GM21526 (cell line): ENCODE data around the gene ALMS1.
A peak's percentile ranks its signal among the peaks of the same experiment; 100 is the strongest.
"Not testable (repeated sequence)": the region's sequence is repeated elsewhere in the genome, so short reads cannot be mapped to it uniquely, and the experiment has no call there.

Experiments
- ATAC-seq: cut with Tn5 transposase; IDR thresholded peaks from one replicate; pipeline ENCODE4 v1.9.1; 2021; ENCODE audit warnings: moderate library complexity; ENCODE audit not compliant: unreplicated experiment, low FRiP score

ALMS1 gene

DNA sequence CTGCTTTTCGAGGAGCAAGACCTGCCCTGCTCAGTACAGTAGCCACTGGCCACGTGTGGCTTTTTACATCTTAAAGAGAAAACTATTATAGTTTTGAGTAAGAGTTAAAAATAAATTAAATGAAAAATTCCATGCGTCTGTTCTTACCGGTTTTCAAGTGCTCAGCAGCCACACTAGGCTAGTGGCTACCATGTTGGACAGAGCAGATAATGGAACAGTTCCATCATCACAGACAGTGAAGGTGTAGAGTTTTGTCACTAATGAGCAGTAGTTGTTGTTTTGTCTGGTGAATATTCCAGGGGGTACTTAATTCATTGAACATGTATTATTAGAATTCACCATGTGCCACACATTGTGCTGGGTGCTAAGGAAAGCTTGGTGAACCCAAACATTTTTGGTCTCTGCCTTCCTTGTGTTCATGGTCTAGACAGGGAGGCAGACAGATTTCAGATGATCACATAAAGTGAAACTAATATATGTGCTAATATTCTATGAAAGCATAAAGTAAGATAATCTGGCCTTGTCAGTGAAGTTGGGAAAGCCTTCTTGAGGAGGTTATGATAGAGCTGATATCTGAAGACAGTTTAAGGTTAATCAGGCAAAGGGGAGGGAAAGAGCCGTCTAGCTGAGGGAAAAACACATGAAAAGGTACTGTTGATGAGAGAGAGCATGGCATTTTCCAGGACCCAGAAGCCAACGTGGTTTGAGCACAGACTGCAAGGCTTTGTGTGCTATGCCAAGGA lies 1.4 kb downstream of the ALMS1 start:
- no peak for ATAC-seq

DNA sequence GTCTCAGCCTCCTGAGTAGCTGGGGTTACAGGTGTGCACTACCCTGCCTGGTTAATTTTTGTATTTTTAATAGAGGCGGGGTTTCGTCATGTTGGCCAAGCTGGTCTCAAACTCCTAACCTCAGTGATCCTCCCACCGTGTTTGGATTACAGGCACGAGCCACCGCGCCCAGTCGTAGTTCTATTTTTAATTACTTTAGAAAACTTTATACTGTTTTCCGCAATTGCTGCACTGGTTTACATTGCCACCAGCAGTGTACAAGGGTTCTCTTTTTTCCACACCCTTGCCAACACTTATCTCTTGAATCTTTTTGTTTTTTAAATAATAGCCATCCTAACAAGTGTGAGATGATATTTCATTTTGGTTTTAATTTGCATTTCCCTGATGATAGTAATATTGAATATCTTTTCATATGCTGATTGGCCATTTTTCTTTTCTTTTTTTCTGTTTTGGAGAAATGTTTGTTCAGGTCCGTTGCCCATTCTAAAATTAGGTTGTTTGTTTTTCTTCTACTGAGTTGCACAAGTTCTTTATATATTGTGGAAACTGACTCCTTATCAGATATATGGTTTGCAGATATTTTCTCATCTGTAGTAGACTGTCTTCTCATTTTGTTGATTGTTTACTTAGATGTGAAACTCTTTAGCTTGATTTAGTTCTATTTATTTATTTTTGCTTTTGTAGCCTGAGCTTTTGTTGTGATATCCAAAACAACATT lies 16.9 kb downstream of the ALMS1 start:
- ATAC-seq = no peak

DNA sequence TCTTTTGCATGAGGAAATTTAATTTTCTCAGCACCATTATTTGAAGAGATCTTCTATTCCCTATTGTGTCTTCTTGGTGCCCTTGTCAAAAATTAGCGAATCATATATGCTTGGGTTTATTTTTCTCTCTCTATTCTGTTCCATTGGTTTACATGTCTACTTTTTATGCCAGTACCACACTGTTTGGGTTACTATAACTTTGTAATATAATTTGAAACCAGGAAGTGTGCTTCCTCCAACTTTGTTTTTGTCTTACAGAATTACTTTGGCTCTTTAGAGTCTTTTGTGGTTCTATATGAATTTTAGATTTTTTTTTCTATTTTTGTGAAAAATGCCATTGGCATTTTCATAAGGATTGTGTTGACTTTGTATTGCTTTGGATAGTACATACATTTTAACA lies 17.6 kb downstream of the ALMS1 start:
- no peak for ATAC-seq

DNA sequence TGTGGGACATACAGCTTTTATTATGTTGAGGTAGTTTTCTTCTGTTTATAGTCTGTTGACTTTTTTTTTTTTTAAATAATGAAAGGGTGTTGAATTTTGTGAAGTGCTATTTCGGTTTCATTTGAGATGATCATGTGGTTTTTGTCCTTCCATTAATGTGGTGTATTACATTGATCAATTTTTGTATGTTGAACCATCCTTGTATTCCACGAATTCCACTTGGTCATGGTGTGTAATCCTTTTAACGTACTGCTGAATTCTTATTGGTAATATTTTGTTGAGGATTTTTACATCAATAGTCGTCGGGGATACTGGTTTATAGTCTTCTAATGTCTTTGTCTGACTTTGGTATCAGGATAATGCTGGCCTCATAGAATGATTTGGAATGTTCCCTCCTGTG lies 18.8 kb downstream of the ALMS1 start:
- ATAC-seq = no peak

DNA sequence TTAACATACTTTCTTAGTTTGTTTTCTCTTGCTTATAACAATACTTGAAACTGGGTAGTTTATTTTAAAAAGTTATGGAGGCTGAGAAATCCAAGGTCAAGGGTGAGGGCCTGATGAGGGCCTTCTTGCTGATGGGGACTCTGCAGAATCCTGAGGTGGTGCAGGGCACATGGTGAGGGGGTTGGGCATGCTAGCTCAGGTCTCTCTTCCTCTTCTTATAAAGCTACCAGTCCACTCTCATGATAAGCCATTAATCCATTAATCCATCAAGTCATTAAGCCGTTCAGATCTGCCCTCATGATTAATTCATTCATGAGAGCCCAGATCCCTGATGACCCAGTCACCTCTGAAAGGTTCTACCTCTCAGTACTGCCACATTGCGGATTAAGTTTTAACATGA lies 21.4 kb downstream of the ALMS1 start:
- no peak for ATAC-seq

DNA sequence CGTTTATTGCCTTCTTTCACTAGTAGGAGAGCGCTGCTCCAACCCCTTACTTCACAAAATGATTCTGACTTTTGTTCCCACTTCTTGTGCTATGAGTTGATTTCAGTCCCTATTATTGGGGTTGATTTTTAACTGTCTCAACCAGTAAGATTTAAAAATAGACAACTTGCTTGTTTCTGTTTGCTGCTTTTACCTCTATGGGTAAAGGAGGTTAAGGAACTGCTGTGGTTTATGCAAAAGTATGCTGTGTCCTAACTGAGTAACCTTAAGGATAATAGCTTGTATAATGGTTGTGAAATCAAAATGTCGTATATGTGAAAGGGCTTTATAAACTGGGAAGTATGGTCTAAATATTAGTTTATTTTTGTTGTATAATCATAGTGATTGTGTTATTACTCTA lies 22.6 kb downstream of the ALMS1 start:
- ATAC-seq = no peak

DNA sequence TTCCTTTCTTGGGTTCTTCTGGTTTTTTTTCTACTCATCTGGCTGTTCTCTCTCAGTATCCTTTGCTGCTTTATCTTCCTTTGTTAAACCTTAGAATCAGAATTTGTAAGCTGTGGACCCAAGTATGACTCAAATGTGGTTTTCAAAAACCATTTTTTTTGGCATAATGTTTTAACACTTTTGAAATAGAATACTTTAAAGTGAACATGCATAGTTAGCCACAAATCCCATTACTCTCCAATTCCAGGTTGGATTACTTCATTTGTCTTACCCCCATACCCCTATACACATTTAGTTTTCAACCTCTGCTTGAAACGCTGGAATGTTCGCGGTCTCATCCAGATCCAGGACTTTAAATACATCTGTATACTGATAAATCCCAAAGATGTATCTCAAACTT lies 29.1 kb downstream of the ALMS1 start:
- no peak for ATAC-seq

DNA sequence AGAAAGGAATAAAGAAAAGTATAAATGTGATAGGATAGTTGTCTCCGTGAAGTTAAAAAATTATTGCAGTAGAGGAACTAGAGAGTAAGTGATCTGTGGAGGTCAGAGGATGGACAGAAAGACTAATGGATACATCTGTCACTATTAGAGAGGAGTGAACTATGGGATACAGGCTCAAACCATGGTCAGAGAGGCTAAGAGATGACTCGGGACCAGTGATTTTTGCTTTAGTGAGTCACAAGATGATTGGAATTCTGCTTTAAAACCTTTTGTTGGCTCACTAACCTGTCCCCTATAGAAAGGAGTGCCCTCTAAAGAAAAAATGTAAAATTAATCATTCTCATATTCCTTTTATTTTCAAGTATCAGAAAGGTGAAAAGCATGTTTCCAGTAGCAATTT lies 30.3 kb downstream of the ALMS1 start:
- ATAC-seq = no peak

DNA sequence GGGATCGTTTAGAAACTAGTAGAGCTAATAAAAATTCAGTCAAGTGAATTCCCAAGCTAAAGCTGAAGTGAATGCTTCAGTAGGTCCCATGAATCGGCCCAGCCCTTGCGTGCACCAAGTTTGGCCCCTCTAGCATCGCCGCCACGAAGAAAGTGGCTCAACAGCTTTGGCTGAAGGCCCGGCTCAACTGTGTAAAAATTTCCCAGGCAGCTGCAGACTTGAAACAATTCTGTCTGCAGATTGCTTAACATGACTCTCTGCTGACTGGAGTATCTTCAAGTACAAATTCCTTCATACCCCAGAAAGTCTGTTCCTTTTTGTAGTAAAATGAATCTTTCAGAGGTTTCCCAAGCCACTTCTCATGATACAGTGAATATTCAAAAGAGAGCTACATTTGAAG lies 32.7 kb downstream of the ALMS1 start:
- ATAC-seq = no peak

DNA sequence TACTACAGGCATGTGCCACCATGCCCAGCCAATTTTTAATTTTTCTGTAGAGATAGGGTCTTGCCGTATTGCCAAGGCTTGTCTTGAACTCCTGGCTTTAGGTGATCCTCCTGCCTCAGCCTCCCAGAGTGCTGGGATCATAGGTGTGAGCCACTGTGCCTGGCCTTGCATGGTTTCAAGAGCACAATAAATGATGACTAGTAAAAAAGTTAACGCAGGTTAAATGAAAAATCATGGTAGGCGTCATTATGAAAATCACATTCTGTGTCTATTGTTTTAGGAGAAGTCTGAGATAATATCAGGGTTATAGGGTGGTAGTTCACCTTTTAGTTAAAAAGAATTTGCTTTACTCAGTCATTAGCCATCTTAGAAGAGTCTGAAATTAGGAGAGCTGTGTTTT lies 38.3 kb downstream of the ALMS1 start:
- no peak for ATAC-seq

DNA sequence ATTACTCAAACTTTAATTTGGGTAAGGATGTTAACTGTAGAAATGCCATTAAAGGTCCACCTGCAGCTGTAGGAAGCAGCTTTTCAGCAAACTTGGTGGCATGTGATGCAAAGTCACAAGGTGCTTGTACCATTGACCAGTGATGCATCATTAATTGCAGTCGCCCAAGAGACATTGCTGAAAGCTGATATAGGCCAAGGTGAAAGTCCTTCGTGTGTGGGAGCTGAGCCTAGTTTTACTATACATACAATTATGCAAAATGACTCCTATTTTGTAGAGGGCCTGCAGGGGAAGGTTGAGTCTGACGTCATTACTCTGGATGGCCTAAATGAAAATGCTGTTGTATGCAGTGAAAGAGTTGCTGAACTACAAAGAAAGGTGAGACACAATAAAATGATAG lies 40.5 kb downstream of the ALMS1 start:
- no peak for ATAC-seq

DNA sequence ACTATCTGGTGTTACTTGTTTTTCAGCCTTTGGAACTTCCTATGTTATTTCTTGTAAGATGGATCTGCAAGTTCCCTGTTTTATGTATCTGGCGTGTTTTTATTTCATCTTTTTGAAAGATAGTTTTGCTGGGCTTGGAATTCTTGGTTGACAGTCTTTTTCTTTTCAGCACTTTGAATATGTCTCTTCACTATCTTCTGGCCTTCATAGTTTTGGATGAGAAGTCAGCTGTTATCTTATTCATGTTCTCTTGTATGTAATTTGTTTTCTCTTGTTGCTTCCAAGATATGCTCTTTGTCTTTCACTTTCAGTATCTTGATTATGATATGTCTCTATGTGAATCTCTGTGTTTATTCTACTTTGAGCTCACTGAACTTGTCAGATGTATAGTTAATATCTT lies 50.4 kb downstream of the ALMS1 start:
- no peak for ATAC-seq

DNA sequence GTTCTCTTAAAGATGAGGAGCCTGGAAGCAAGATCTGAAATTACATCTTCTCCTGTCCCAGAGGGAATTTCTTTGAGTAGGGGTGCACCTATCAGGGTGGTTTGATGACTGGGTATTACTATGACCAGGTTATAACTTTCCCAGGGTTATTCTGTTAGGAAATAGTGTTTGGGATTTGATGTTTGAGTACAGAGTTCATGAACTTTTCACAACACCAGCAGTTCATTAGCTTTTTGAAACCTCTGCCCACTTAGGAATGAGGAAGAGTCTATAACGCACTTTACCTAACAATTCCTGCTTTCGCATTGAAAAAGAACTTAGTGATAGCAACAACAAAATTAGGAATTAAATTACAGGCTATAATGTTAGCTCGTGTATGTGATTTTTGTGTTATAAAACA lies 58.6 kb downstream of the ALMS1 start:
- no peak for ATAC-seq

DNA sequence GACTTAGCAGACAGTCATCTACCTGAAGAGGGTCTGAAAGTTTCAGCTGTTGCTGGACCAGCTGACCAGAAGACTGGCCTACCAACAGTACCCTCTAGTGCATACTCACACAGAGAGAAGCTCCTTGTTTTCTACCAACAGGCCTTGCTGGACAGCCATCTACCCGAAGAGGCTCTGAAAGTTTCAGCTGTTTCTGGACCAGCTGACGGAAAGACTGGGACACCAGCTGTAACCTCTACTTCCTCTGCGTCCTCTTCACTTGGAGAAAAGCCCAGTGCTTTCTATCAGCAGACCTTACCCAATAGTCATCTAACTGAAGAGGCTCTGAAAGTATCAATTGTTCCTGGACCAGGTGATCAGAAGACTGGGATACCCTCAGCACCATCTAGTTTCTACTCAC lies 63.2 kb downstream of the ALMS1 start:
- ATAC-seq = no peak

DNA sequence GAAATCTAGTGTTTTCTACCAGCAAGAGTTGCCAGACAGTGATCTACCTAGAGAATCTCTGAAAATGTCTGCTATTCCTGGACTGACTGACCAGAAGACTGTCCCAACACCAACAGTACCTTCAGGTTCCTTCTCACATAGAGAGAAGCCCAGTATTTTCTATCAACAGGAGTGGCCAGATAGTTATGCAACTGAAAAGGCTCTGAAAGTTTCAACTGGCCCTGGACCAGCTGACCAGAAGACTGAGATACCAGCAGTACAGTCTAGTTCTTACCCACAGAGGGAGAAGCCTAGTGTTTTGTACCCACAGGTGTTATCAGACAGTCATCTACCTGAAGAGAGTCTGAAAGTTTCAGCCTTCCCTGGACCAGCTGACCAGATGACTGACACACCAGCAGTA lies 63.8 kb downstream of the ALMS1 start:
- ATAC-seq = no peak

DNA sequence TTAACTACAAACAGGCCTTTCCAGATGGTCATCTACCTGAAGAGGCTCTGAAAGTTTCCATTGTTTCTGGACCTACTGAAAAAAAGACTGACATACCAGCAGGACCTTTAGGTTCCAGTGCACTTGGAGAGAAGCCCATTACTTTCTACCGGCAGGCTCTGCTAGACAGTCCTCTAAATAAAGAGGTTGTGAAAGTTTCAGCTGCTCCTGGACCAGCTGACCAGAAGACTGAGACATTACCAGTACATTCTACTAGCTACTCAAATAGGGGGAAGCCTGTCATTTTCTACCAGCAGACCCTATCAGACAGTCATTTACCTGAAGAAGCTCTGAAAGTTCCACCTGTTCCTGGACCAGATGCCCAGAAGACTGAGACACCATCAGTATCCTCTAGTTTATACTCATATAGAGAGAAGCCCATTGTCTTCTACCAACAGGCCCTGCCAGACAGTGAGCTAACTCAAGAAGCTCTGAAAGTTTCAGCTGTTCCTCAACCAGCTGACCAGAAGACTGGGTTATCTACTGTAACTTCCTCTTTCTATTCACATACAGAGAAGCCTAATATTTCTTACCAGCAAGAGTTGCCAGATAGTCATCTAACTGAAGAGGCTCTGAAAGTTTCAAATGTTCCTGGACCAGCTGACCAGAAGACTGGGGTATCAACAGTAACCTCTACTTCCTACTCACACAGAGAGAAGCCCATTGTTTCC lies 65.8 kb downstream of the ALMS1 start:
- ATAC-seq = peak; percentile 96

DNA sequence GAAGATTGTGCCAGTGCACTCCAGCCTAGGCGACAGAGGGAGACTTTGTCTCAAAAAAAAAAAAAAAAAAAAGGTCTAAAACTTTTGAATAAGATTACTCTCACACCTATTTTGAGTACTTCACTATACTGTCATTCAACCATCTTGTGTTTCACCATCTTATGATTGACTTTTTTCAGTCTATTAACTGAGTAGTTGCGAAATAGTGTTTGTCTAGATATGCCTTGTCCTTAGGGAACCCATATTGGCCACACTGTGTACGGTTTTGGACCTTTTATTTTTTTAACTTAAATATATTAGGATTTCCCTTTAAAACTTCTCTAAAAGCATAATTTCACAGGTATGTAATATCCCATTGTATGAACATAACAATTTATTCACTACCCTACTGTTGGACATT lies 72.3 kb downstream of the ALMS1 start:
- no peak for ATAC-seq

DNA sequence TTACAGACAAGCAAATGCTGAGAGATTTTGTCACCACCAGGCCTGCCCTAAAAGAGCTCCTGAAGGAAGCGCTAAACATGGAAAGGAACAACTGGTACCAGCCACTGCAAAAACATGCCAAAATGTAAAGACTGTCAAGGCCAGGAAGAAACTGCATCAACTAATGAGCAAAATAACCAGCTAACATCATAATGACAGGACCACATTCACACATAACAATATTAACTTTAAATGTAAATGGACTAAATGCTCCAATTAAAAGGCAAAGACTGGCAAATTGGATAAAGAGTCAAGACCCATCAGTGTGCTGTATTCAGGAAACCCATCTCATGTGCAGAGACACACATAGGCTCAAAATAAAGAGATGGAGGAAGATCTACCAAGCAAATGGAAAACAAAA lies 76.8 kb downstream of the ALMS1 start:
- ATAC-seq = not testable (repeated sequence)

DNA sequence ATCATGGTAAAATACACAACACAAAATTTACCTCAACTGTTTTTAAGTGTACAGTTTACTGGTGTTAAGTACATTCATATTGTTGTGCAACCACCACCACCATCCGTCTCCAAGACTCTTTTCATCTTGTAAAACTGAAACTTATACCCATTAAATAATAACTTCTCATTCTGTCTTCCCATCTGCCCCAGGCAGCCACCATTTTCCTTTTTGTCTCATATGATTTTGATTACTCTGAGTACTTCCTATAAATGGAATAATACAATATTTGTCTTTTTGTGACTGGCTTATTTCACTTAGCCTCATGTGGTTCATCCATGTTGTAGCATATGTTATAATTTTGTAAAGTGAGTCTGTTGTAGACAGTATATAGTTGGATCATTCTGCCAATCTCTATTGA lies 82.7 kb downstream of the ALMS1 start:
- no peak for ATAC-seq

DNA sequence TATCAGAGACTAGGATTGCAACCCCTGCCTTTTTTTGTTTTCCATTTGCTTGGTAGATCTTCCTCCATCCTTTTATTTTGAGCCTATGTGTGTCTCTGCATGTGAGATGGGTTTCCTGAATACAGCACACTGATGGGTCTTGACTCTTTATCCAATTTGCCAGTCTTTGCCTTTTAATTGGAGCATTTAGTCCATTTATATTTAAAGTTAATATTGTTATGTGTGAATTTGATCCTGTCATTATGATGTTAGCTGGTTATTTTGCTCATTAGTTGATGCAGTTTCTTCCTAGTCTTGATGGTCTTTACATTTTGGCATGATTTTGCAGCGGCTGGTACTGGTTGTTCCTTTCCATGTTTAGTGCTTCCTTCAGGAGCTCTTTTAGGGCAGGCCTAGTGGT lies 98.2 kb downstream of the ALMS1 start:
- ATAC-seq = not testable (repeated sequence)

DNA sequence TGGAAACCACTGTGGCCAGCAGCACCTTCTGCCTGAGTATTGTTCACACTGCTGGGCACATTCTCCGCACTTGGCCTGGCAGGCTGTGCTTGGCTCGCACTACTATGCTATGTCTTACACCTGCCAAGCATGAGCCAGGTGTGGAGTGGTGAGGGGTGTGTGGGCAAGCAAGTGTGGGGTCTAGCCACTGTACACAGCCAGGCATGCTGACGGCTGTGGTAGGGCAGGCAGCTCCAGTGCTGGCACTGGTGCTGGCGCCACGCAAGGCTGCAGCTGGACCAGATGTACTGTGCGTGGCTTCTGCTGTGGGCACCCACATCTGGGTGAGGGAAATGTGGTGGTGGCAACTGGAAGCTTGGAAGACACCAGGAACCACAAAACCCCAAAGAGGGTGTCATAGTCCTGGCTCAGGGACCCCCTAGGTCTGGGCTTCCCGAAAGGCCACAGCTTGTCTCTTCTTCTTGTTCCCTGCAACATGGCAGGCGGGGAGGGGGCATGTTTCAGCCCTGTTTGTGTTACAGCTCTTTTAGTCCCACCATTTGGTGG lies 101.5 kb downstream of the ALMS1 start:
- ATAC-seq = no peak
